DND-41 (cell line): ENCODE data around the gene A2M.

ENCODE experiments used
- ATAC-seq: fragments of 200-7000 bp; cut with Tn5 transposase; 3 replicates; pipeline ENCODE4 v1.9.1; 2021; ENCODE audit warnings: low read depth; ENCODE audit not compliant: insufficient read depth
- DNase-seq: peaks from one replicate; pipeline ENCODE4 v3.0.0-alpha.2; 2020
- H2AFZ ChIP-seq: 2 replicates; pipeline ENCODE4 v1.6.0; 2012; ENCODE audit warnings: low read depth, low read length
- H3K27ac ChIP-seq: 2 replicates; pipeline ENCODE4 v1.5.1; 2012; ENCODE audit warnings: low read length, inconsistent platforms
- H3K27me3 ChIP-seq: fragments of 200-600 bp; sonication (generic); 2 replicates; pipeline ENCODE4 v1.6.0; 2012; ENCODE audit warnings: low read length, mild to moderate bottlenecking, inconsistent platforms; ENCODE audit not compliant: insufficient read depth, poor library complexity
- H3K36me3 ChIP-seq: 2 replicates; pipeline ENCODE4 v1.5.1; 2012; ENCODE audit warnings: low read length, inconsistent platforms; ENCODE audit not compliant: insufficient read depth
- H3K4me1 ChIP-seq: 2 replicates; pipeline ENCODE4 v1.5.1; 2012; ENCODE audit warnings: mild to moderate bottlenecking, low read length; ENCODE audit not compliant: insufficient read depth
- H3K4me2 ChIP-seq: 2 replicates; pipeline ENCODE4 v1.6.0; 2012; ENCODE audit warnings: mild to moderate bottlenecking, moderate library complexity, low read length, inconsistent platforms; ENCODE audit not compliant: insufficient read depth
- H3K4me3 ChIP-seq, 2 experiments: fragments of 200-600 bp in 1 of 2; shearing (Covaris generic) in 1 of 2; 2 replicates each; pipeline ENCODE4 v1.5.1; 2012 to 2016; ENCODE audit warnings: inconsistent platforms in 2 of 2, low read length in 2 of 2, mild to moderate bottlenecking in 2 of 2, low read depth in 1 of 2, moderate library complexity in 1 of 2
- H3K79me2 ChIP-seq: 2 replicates; pipeline ENCODE4 v1.6.0; 2012; ENCODE audit warnings: low read length, inconsistent platforms; ENCODE audit not compliant: insufficient read depth
- H3K9ac ChIP-seq: 2 replicates; pipeline ENCODE4 v1.6.0; 2012; ENCODE audit warnings: low read depth, mild to moderate bottlenecking, inconsistent platforms, low read length, moderate library complexity
- H3K9me3 ChIP-seq: 2 replicates; pipeline ENCODE4 v1.5.1; 2012; ENCODE audit warnings: low read length, moderate library complexity, mild to moderate bottlenecking, inconsistent platforms; ENCODE audit not compliant: insufficient read depth, severe bottlenecking
- H4K20me1 ChIP-seq: 2 replicates; pipeline ENCODE4 v1.6.0; 2012; ENCODE audit warnings: low read length; ENCODE audit not compliant: insufficient read depth
- EZH2 ChIP-seq: IDR thresholded peaks from 3 replicates; pipeline ENCODE4 v1.6.1; 2012; ENCODE audit warnings: borderline replicate concordance, low read depth, mild to moderate bottlenecking, moderate library complexity, low read length, inconsistent platforms; ENCODE audit not compliant: severe bottlenecking
- TF ChIP-seq, protein P1 (sequence below): IDR thresholded peaks from 2 replicates; pipeline ENCODE4 v1.5.1; 2012; ENCODE audit warnings: borderline replicate concordance, low read length, moderate library complexity, mild to moderate bottlenecking; ENCODE audit not compliant: poor library complexity, severe bottlenecking; ENCODE audit errors: extremely low read depth

Gene A2M

DNA sequence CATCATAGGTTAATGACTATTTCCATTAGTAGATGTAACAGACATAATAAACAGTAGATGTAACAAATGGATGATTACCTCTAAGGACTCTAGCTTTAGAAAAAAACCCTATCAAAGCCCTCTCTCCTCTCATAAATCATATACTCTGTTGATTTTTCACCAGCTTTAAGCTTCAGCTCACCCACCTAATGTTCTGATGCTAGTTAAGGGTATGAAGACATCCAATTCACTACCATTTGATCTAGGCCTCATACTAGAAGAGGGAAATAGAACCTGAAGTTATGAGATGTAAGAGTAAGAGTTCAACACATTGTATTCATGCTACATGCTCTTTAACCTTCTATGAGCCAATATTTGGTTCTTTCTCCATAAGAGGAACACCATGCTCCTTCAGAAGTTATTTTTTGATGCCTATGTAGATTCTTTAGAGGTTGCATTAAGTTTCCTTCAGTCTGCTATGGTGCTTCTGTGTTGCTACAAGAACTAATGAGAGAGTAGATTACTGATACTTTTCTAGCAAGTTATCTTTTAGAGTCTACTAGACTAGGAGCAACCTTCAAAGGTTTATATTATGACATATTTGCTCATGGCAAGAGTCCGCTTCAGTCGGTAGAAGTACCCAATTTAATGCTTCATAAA, 16.0 kb downstream of the A2M start:
- no peak overlapping the region for H3K9ac ChIP-seq
- H3K27ac ChIP-seq, result no peak overlapping the region
- no peak overlapping the region for H3K4me3 ChIP-seq
- H3K27me3 ChIP-seq, result peaks cover 5% of the 10 kb centered on the region
- TF ChIP-seq, protein P1, sequence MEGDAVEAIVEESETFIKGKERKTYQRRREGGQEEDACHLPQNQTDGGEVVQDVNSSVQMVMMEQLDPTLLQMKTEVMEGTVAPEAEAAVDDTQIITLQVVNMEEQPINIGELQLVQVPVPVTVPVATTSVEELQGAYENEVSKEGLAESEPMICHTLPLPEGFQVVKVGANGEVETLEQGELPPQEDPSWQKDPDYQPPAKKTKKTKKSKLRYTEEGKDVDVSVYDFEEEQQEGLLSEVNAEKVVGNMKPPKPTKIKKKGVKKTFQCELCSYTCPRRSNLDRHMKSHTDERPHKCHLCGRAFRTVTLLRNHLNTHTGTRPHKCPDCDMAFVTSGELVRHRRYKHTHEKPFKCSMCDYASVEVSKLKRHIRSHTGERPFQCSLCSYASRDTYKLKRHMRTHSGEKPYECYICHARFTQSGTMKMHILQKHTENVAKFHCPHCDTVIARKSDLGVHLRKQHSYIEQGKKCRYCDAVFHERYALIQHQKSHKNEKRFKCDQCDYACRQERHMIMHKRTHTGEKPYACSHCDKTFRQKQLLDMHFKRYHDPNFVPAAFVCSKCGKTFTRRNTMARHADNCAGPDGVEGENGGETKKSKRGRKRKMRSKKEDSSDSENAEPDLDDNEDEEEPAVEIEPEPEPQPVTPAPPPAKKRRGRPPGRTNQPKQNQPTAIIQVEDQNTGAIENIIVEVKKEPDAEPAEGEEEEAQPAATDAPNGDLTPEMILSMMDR, result no peak
- no peak for TF ChIP-seq EZH2
- H4K20me1 ChIP-seq, result no peaks in the 10 kb centered on the region
- no peak overlapping the region for H2AFZ ChIP-seq
- no peaks in the 10 kb centered on the region for H3K4me1 ChIP-seq
- no peak for ATAC-seq
- H3K4me2 ChIP-seq, result no peak overlapping the region
- H3K36me3 ChIP-seq, result no peaks in the 10 kb centered on the region
- DNase-seq, result no peak
- H3K79me2 ChIP-seq, result no peaks in the 10 kb centered on the region
- no peaks in the 10 kb centered on the region for H3K9me3 ChIP-seq

DNA sequence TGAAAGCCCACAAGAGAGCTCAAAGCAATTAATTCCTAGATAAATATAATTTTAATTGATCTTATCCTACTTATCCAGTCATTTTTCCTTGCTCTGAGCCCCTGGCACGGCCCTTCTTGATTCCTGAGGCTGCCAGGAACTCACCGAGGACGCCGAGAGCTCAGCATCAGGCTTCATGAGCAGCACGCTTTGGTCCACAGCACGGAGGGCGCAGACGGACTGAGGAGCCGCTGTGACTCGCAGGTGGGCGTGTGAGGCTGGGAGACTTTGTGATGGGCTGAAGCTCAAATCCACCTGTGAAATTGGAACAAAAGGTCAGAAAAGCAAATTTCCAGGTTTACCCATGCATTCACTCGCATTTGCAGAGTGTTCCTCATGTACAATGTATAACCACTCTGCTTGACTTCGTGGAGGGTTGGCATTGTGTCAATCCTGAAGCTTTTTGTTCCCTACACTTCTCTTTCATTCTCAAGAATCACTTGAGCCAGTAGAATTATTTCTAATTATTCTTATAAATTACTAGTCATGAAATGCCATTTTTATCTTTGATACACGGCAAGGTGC, 17.2 kb downstream of the A2M start:
- ATAC-seq, result no peak

DNA sequence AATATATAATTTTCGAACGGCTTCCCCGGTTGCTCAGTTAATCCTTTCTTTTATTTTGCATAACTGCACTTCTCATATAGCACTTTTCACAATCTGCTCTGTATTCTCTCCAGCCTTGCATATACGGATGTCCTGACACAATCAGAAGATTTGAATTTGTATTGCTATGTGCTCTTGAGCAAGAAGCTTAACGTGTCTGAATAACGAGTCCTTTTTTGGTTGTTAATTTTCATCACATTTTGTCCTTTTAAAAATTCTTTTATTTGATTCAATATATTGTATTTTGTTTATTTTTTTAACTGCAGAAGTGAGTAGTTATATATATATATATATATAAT, 17.6 kb downstream of the A2M start:
- H2AFZ ChIP-seq, result no peak overlapping the region
- no peak for DNase-seq
- H4K20me1 ChIP-seq, result no peaks in the 10 kb centered on the region
- no peaks in the 10 kb centered on the region for H3K4me1 ChIP-seq
- H3K27me3 ChIP-seq, result peaks cover 5% of the 10 kb centered on the region
- H3K9ac ChIP-seq, result no peak overlapping the region
- H3K4me3 ChIP-seq, result no peak overlapping the region
- H3K79me2 ChIP-seq, result no peaks in the 10 kb centered on the region
- no peak for ATAC-seq
- H3K9me3 ChIP-seq, result no peaks in the 10 kb centered on the region
- H3K27ac ChIP-seq, result no peak overlapping the region
- no peak overlapping the region for H3K4me2 ChIP-seq
- no peak for TF ChIP-seq EZH2
- no peaks in the 10 kb centered on the region for H3K36me3 ChIP-seq

More for the DNA sequence above, 17.2 kb downstream of the A2M start:
- H3K9me3 ChIP-seq, result no peaks in the 10 kb centered on the region
- H3K4me1 ChIP-seq, result no peaks in the 10 kb centered on the region
- no peak overlapping the region for H2AFZ ChIP-seq
- H3K4me3 ChIP-seq, result no peak overlapping the region
- no peaks in the 10 kb centered on the region for H3K79me2 ChIP-seq
- no peak overlapping the region for H3K4me2 ChIP-seq
- peaks cover 5% of the 10 kb centered on the region for H3K27me3 ChIP-seq
- no peak overlapping the region for H3K27ac ChIP-seq
- H3K9ac ChIP-seq, result no peak overlapping the region
- H3K36me3 ChIP-seq, result no peaks in the 10 kb centered on the region
- no peak for DNase-seq
- no peaks in the 10 kb centered on the region for H4K20me1 ChIP-seq
- TF ChIP-seq EZH2, result no peak
- TF ChIP-seq, protein P1, result no peak

DNA sequence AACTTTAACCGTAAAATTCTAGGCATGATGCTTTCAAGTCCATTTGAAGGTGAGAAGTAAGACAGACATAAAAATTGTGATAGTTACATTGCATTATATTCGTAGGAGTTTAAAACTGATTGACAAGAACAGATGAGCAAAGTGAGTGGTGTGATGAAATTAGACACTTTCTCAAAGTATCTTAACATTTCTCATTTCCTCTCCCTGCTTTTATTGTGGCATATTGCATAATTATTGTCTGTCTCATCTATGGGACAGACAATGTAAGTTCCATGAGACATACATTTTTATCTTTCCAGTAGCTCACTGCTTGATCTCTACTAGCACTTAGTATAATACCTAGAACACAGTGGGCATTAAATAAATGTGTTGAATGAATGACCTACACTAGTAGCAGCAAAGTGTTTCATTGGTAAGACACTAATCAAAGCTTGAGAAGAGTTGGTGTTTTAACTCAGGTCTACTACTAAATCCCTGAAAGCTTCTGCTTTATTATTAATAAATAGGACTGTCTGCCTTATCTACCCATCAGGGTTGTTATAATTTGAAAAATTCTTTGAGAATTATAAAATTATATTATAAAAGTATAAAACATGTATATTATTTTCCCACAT, 19.0 kb downstream of the A2M start:
- Histone ChIP-seq H3K4me2 (no peak overlapping the region), H2AFZ (no peak overlapping the region), H4K20me1 (no peaks in the 10 kb centered on the region), H3K4me3 (no peak overlapping the region), H3K9ac (no peak overlapping the region), H3K27ac (no peak overlapping the region), H3K4me1 (no peaks in the 10 kb centered on the region), H3K27me3 (peaks cover 6% of the 10 kb centered on the region), H3K9me3 (no peaks in the 10 kb centered on the region), H3K79me2 (no peaks in the 10 kb centered on the region), H3K36me3 (no peaks in the 10 kb centered on the region)
- ATAC-seq, result no peak
- no peak for DNase-seq
- TF ChIP-seq, protein P1, result no peak
